Measurements from ENCODE around the gene PARD3.
"Not testable (repeated sequence)": the region's sequence is repeated elsewhere in the genome, so short reads cannot be mapped to it uniquely, and the experiment has no call there.

PARD3 gene

GRCh38 chr10:34378297-34378696 lies 436.8 kb downstream of the PARD3 start:
- no peak for DNase-seq (ENCODE audit: low read depth)

GRCh38 chr10:34377833-34378232 lies 437.3 kb downstream of the PARD3 start:
- DNase-seq (ENCODE audit: low read depth) = no peak

GRCh38 chr10:34374356-34375045 lies 440.6 kb downstream of the PARD3 start:
- DNase-seq (ENCODE audit: low read depth) = no peak

- DNase-seq (ENCODE audit: low read depth) = no peak
Observed at GRCh38 chr10:34373211-34373610, 441.9 kb downstream of the PARD3 start.

GRCh38 chr10:34372509-34372908 lies 442.6 kb downstream of the PARD3 start:
- no peak for DNase-seq (ENCODE audit: low read depth)

GRCh38 chr10:34370126-34370525 lies 445.0 kb downstream of the PARD3 start:
- no peak for DNase-seq (ENCODE audit: low read depth)

GRCh38 chr10:34369120-34369519 lies 446.0 kb downstream of the PARD3 start:
- no peak for DNase-seq (ENCODE audit: low read depth)

- no peak for DNase-seq (ENCODE audit: low read depth)
Observed at GRCh38 chr10:34364253-34365037, 450.7 kb downstream of the PARD3 start.

- no peak for DNase-seq (ENCODE audit: low read depth)
Observed at GRCh38 chr10:34360984-34361383, 454.1 kb downstream of the PARD3 start.

GRCh38 chr10:34359435-34359813 lies 455.7 kb downstream of the PARD3 start:
- DNase-seq (ENCODE audit: low read depth) = no peak

GRCh38 chr10:34358729-34359434 lies 456.2 kb downstream of the PARD3 start:
- no peak for DNase-seq (ENCODE audit: low read depth)

GRCh38 chr10:34356463-34356862 lies 458.6 kb downstream of the PARD3 start:
- DNase-seq (ENCODE audit: low read depth) = no peak

- DNase-seq (ENCODE audit: low read depth) = not testable (repeated sequence)
Observed at GRCh38 chr10:34353530-34353929, 461.6 kb downstream of the PARD3 start.

GRCh38 chr10:34352599-34353204 lies 462.4 kb downstream of the PARD3 start:
- not testable (repeated sequence) for DNase-seq (ENCODE audit: low read depth)

GRCh38 chr10:34351161-34351560 lies 463.9 kb downstream of the PARD3 start:
- DNase-seq (ENCODE audit: low read depth) = no peak

- peak; percentile 59 for DNase-seq (ENCODE audit: low read depth)
Observed at GRCh38 chr10:34348917-34349485, 466.1 kb downstream of the PARD3 start.

GRCh38 chr10:34348021-34348420 lies 467.1 kb downstream of the PARD3 start:
- no peak for DNase-seq (ENCODE audit: low read depth)

GRCh38 chr10:34347131-34347530 lies 468.0 kb downstream of the PARD3 start:
- DNase-seq (ENCODE audit: low read depth) = no peak

GRCh38 chr10:34346516-34347100 lies 468.5 kb downstream of the PARD3 start:
- no peak for DNase-seq (ENCODE audit: low read depth)

- DNase-seq (ENCODE audit: low read depth) = no peak
Observed at GRCh38 chr10:34345383-34345782, 469.7 kb downstream of the PARD3 start.

- DNase-seq (ENCODE audit: low read depth) = no peak
Observed at GRCh38 chr10:34343764-34344163, 471.3 kb downstream of the PARD3 start.

- DNase-seq (ENCODE audit: low read depth) = no peak
Observed at GRCh38 chr10:34341473-34341872, 473.6 kb downstream of the PARD3 start.
